Smooth muscle cell (in vitro differentiated cells): Measurements from ENCODE around the gene FRMPD2. TPM values are rescaled to one million over a fixed set of nuclear protein-coding genes. Genes with fewer than 3 reads are reported as not detected.

Experiments
- DNase-seq: peaks from one replicate; lab custom pipeline; 2025; ENCODE audit not compliant: unreplicated experiment; lab: John Stamatoyannopoulos, UW
- H2AFZ ChIP-seq: fragments of 200-600 bp; sonication (generic); 2 replicates; pipeline ENCODE4 v1.6.0; 2016; ENCODE audit warnings: antibody characterized with exemption, low read depth, mild to moderate bottlenecking
- H3F3A ChIP-seq: fragments of 200-600 bp; sonication (generic); 2 replicates; pipeline ENCODE4 v1.6.0; 2017; ENCODE audit warnings: antibody characterized with exemption, low read depth
- H3K27ac ChIP-seq: fragments of 200-600 bp; sonication (generic); 2 replicates; pipeline ENCODE4 v1.5.1; 2016; ENCODE audit warnings: low read depth, mild to moderate bottlenecking
- H3K27me3 ChIP-seq: fragments of 200-600 bp; sonication (generic); 2 replicates; pipeline ENCODE4 v1.6.1; 2016; ENCODE audit warnings: low read depth, mild to moderate bottlenecking
- H3K36me3 ChIP-seq: fragments of 200-600 bp; sonication (generic); 2 replicates; pipeline ENCODE4 v1.5.1; 2016; ENCODE audit warnings: low read depth
- H3K4me1 ChIP-seq: fragments of 200-600 bp; sonication (generic); 2 replicates; pipeline ENCODE4 v1.5.1; 2016; ENCODE audit warnings: low read depth
- H3K4me2 ChIP-seq: fragments of 200-600 bp; sonication (generic); 2 replicates; pipeline ENCODE4 v1.6.0; 2016; ENCODE audit warnings: mild to moderate bottlenecking
- H3K4me3 ChIP-seq: fragments of 200-600 bp; sonication (generic); 2 replicates; pipeline ENCODE4 v1.5.1; 2016; ENCODE audit warnings: mild to moderate bottlenecking
- H3K79me2 ChIP-seq: fragments of 200-600 bp; sonication (generic); 2 replicates; pipeline ENCODE4 v1.6.0; 2016; ENCODE audit warnings: low read depth, mild to moderate bottlenecking
- H3K9ac ChIP-seq: fragments of 200-600 bp; sonication (generic); 2 replicates; pipeline ENCODE4 v1.6.0; 2016; ENCODE audit warnings: low read depth
- H3K9me3 ChIP-seq: fragments of 200-600 bp; sonication (generic); replicated peaks from 2 replicates; pipeline ENCODE4 v1.5.1; 2016; ENCODE audit warnings: low read depth
- H4K20me1 ChIP-seq: fragments of 200-600 bp; sonication (generic); 2 replicates; pipeline ENCODE4 v1.6.0; 2016; ENCODE audit warnings: low read depth
- CTCF ChIP-seq: fragments of 200-600 bp; sonication (generic); IDR thresholded peaks from 2 replicates; pipeline ENCODE4 v1.5.1; 2017; ENCODE audit warnings: borderline replicate concordance, mild to moderate bottlenecking, antibody characterized with exemption; ENCODE audit not compliant: insufficient read depth, poor library complexity, severe bottlenecking
- WGBS: methylation state at CpG from one replicate; pipeline ENCODE4 v1.1.7; 2016; ENCODE audit warnings: low lambda C conversion rate; 5-methylcytosine and 5-hydroxymethylcytosine counted together
- polyA plus RNA-seq: library from polyadenylated mRNA; unstranded; fragments of >200 nt; fragmentation: Nextera tagmentation; extraction: Ambion mirVana; gene quantifications from 2 replicates; pipeline ENCODE4 v1.2.1, GENCODE V29; 2016
- total RNA-seq: library from RNA; depleted of rRNA; stranded (reverse); fragments of >200 nt; gene quantifications from 2 replicates; pipeline ENCODE4 v1.2.3, GENCODE V29; 2014

FRMPD2 gene
- total and polyA plus RNA-seq, 2 experiments from 2014 or later = 0.18 TPM; not detected in 1

- WGBS = 70% methylated on average over 13 of the region's 13 CpGs
- no peaks in the 10 kb centered on the region for H3K79me2 ChIP-seq
- no peak for DNase-seq
- no peak overlapping the region for H3K4me3 ChIP-seq
- H4K20me1 ChIP-seq = no peaks in the 10 kb centered on the region
- no peak overlapping the region for H3K27ac ChIP-seq
- H3F3A ChIP-seq = no peaks in the 10 kb centered on the region
- no peak overlapping the region for H2AFZ ChIP-seq
- H3K27me3 ChIP-seq = no peaks in the 10 kb centered on the region
- no peak overlapping the region for H3K4me2 ChIP-seq
- H3K9ac ChIP-seq = no peak overlapping the region
- H3K36me3 ChIP-seq = no peaks in the 10 kb centered on the region
- H3K4me1 ChIP-seq = peaks cover 7% of the 10 kb centered on the region
- no peak for TF ChIP-seq CTCF
- no peaks in the 10 kb centered on the region for H3K9me3 ChIP-seq
Observed at GRCh38 chr10:48251525-48252353, 22.8 kb downstream of the FRMPD2 start.

- Histone ChIP-seq H3K9ac (no peak overlapping the region), H3K36me3 (no peaks in the 10 kb centered on the region), H3K9me3 (no peaks in the 10 kb centered on the region), H3K79me2 (no peaks in the 10 kb centered on the region), H3K4me2 (no peak overlapping the region), H2AFZ (no peak overlapping the region), H3K4me1 (peaks cover 7% of the 10 kb centered on the region), H3K27me3 (no peaks in the 10 kb centered on the region), H4K20me1 (no peaks in the 10 kb centered on the region), H3F3A (no peaks in the 10 kb centered on the region), H3K4me3 (no peak overlapping the region), H3K27ac (no peak overlapping the region)
- no peak for TF ChIP-seq CTCF
- DNase-seq = no peak
Observed at GRCh38 chr10:48251152-48251524, 23.4 kb downstream of the FRMPD2 start.

- Histone ChIP-seq H3K79me2 (no peaks in the 10 kb centered on the region), H3K4me2 (no peak overlapping the region), H3K9ac (no peak overlapping the region), H3K9me3 (no peaks in the 10 kb centered on the region), H3F3A (no peaks in the 10 kb centered on the region), H3K4me3 (no peak overlapping the region), H3K27ac (no peak overlapping the region), H3K27me3 (no peaks in the 10 kb centered on the region), H2AFZ (no peak overlapping the region), H4K20me1 (no peaks in the 10 kb centered on the region), H3K36me3 (no peaks in the 10 kb centered on the region), H3K4me1 (peaks cover 7% of the 10 kb centered on the region)
- WGBS = 95% methylated on average over 8 of the region's 8 CpGs
- no peak for TF ChIP-seq CTCF
- no peak for DNase-seq
Observed at GRCh38 chr10:48249763-48250351, 24.6 kb downstream of the FRMPD2 start.
